ENCODE measurements around the gene CDH4. TPM values are rescaled to one million over a fixed set of nuclear protein-coding genes. Genes with fewer than 3 reads are reported as not detected.

Gene CDH4
- polyA plus RNA-seq, 4 donors: 5.6 to 8.8 (median 7.0) TPM

DNA sequence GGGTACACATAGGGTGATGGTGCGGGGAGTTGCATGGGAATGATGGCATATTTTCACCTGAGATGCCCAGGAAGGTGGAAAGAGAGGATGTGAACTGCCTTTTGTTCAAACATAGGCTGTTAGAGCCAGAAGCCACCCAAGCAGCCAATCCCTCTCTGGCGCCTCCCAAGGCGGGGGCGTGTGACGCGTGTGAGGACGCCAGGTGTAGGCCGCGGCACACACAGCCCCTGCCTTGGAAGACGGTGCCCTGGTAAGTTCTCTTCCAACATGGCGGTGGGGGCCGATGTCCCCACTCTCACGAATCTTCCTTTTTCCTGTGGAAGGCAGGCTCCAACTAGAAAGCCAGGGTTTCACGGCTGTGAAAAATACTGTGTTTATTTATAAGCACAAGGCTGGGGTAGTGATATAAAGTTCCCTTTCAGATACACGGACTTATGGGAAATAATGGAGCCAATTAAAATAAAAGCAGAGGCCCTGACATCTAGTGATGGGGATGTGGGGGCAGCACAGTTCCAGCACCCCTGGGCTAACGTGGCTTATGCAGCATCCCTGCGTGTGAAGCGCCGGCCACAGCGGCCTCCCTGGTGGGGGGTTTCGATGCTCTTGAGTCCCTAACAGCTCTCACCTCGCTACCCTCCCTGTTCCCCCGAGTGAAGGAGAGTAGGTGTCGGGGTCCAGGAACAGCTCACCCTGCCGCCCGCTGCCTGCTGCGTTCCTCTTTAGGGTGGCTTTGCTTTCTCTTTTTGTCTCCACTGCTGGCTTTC lies 28.3 kb downstream of the CDH4 start:
- no peak for DNase-seq (ENCODE audit: low read depth in 4 of 4, low spot score in 2 of 4)

DNA sequence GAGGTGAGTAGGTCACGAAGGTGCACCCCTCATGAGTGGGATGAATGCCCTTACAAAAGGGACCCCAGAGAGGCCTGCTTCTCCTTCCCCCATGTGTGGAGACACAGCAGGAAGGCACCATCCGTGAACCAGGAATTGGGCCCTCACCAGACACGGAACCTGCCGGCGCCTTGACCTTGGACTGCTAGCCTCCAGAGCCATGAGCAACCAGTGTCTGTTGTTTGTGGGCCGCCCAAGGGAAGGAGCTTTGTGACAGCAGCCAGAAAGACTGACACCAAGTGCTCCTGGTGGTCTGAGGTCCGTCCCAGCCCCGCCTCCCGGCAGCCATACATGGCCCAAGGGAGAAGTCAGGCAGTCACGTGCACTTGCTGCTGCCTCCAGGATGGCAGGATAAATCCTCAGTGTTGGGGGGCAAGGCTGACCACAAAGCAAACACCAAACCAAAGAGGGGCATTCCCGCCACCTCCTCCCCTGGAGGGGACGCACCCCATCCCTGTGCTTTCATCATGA lies 29.3 kb downstream of the CDH4 start:
- no peak for DNase-seq (ENCODE audit: low read depth in 4 of 4, low spot score in 2 of 4)

GRCh38 chr20:61284752-61285151 lies 32.7 kb downstream of the CDH4 start:
- DNase-seq (ENCODE audit: low read depth in 4 of 4, low spot score in 2 of 4): no peak

DNA sequence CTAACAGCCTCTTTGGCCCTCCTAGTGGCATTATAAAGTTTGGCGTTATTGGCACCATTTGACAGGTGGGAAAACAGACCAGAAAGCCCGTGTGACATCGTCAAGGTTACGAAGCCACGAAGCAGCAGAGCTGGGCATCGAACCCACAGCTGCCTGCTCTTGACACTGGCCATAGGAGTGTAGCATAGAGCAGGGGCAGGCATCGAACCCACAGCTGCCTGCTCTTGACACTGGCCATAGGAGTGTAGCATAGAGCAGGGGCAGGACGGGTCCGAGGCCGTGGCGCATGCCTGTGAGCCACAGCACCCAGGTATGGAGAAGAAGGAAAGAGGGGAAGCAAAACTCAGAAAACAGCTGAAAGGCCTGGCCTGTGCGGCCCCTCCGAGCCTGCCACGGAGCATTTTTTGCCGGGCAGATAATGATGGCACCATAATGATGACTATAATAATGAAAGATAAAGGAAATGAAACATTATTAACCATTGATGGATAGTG lies 33.1 kb downstream of the CDH4 start:
- no peak for DNase-seq (ENCODE audit: low read depth in 4 of 4, low spot score in 2 of 4)

GRCh38 chr20:61285691-61286090 lies 33.6 kb downstream of the CDH4 start:
- DNase-seq (ENCODE audit: low read depth in 4 of 4, low spot score in 2 of 4): no peak

DNA sequence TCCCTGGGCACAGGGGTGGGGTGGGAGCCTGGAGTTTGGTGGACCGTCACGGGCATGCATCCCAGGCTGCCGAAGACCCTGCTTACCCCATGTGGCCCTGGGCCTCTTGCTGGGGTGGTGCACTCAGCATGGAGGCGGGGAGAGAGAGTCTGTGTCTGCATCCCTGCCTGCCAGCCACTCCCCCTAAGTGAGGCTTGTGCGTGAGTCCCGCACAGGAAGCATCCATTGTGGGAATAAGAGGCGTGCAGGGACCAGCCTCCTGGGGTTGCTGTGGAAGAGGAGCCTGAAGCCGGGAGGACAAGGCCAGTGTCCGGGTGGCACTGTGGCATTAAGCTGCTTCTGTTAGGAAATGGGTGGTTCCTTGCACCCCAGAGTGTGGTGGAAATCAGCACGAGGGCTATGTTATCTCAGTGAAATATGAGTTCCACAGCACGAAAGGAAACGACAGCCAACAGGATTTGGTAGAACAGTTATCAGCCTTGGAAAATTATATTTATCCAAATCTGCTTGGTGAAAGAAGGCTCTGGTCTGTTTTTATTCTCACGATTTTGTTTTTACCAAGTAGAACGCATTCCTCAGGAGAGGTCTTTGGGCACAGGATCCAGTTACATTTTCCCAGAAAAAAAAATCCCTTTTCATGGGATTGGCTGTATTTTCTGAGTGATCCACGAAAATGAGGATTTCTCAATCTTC lies 35.7 kb downstream of the CDH4 start:
- DNase-seq (ENCODE audit: low read depth in 4 of 4, low spot score in 2 of 4): no peak

DNA sequence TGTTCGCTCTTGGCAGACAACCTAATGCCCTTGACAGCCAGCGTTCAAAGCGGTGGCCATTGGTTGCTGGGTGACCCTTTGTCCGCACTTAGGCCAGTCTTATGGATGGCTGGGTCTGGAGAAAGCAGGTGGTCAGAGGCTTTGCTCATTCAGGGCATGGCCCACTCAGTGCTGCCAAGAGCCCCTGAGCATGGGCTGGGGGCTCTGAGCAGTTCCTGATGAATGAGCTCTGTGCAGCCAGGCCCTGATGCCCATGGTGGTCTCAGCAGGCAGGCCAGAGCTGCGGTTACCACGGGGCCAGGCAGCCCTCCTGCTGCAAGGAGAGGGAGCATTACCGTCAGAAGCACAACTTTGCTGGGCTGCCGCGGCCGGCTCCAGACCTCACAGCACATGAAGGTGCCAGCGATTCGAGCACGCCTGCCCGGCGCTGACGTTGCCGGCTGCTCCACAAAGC lies 36.3 kb downstream of the CDH4 start:
- no peak for DNase-seq (ENCODE audit: low read depth in 4 of 4, low spot score in 2 of 4)

DNA sequence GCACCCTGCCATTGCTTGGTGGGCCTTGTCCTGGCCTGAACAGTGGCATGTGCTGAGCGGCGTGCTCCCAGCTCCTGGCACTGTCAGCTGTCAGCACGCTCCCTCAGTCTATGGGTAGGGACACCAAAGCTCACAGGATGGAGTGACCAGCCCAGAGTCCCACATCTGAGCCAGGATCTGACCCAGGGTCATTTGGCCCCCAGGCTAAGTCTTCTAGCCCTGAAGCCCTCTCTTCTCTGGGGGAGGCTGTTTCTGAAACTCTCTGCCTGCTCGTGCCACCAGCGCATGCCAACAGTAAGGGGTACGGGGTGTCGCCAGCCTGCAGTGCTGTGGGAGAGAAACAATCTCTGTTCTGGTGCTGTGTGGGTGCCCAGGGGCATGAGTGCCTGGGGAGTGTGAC lies 37.1 kb downstream of the CDH4 start:
- no peak for DNase-seq (ENCODE audit: low read depth in 4 of 4, low spot score in 2 of 4)

DNA sequence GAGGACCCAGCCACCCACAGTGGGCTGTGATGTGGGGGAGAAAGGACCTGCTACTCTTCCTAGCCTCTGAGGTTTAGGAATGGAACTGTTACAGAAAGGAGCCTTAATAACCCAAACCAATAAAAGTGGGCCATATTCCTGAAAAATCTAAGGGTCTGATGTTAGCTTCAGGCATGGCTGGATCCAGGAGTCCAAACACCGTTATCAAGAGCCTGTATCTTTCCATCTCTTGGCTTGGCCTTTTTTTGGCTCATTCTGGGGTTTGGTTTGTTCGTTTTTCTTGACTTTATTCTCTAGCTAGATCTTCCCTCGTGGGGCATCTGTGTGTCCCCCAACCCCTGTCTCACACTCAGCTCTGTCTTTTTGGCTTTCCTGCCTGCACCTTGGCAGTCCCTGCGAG lies 38.7 kb downstream of the CDH4 start:
- no peak for DNase-seq (ENCODE audit: low read depth in 4 of 4, low spot score in 2 of 4)

DNA sequence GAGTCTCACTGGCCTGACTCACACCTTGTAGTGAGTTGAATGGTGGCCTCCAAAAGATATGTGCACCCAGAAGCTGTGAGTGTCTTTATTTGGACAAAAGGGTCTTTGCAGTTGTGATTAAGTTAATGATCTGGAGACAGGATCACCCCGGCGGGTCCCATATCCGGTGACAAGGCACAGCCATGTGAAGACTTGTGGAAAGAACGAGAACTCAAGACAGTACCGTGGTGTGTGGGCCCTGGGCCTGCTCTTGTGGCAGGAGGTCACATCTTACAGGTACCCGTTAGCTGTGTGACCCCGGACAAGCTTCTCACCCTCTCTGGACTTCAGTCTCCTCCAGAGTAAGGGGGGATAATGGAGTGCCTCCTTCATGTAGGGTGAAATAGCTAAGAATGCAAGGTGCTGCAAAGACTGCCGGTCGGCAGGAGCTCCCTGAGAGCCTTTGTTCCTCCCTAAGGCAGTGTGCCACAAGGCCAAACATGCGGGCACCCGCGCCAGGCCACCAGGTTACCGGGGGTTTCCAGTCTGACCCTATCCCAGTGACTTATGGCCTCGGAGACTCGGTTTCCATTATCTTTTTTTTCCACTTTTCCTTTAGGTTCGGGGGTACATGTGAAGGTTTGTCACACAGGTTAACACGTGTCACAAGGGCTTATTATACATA lies 39.2 kb downstream of the CDH4 start:
- no peak for DNase-seq (ENCODE audit: low read depth in 4 of 4, low spot score in 2 of 4)

DNA sequence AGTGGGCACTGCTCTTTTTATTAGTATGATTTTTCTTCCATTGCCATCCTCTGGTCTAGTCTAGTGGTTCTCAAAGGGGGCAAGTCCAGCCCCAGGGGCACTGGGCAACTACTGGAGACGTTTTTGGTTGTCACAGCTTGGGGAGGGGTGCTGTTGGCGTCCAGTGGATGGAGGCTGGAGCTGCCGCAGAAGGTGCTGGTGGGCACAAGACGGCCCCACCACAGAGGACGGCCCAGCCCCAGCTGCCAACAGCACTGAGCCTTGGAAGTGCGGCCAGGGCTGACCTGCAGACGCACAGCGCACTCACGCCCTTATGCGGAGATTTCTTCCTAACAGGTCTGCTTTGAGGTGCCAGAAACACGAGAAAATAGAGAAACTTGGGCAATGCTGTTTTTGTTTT lies 40.3 kb downstream of the CDH4 start:
- no peak for DNase-seq (ENCODE audit: low read depth in 4 of 4, low spot score in 2 of 4)

- no peak for DNase-seq (ENCODE audit: low read depth in 4 of 4, low spot score in 2 of 4)
Observed at GRCh38 chr20:61292821-61293612, 41.0 kb downstream of the CDH4 start.

- no peak for DNase-seq (ENCODE audit: low read depth in 4 of 4, low spot score in 2 of 4)
Observed at GRCh38 chr20:61293951-61294350, 41.9 kb downstream of the CDH4 start.

DNA sequence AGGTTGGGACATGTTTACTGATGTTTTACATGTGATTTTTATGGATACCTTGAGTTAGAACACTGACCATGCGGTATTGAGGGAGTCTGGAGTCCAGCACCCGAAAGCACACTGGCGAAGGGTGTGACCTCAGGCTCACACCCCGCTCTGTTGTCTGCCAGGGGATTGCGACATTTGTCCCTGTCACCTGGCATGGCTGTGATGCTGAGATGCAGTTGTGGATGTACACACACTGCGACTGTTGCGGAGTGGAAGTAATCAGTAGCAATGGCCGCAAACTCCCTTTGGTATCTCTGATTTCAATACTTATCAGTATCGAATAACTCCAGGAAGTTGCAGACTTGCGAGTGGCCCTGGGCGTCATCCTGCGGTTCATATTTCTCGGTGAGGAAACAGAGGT lies 43.2 kb downstream of the CDH4 start:
- no peak for DNase-seq (ENCODE audit: low read depth in 4 of 4, low spot score in 2 of 4)

- DNase-seq (ENCODE audit: low read depth in 4 of 4, low spot score in 2 of 4): no peak
Observed at GRCh38 chr20:61295682-61296628, 43.9 kb downstream of the CDH4 start.

DNA sequence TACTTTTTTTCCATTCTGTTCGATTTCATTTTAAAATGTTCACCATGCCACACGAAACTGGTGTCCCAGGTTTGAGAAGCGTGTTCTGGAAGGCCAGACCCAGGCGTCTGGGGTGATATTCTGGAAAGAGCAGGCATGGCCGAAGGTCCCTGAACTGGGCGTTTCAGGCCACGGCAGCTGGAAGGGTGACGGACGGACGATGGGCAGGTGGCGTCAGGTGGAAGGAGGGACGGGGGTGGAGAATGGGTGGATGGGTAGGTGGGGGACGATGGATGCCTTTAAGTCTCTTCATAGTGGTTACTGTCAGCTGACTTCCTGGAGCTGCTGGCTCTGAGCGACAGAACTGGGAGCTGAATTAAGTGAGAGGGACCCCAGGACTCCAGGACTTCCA lies 44.6 kb downstream of the CDH4 start:
- no peak for DNase-seq (ENCODE audit: low read depth in 4 of 4, low spot score in 2 of 4)

GRCh38 chr20:61297491-61297890 lies 45.4 kb downstream of the CDH4 start:
- no peak for DNase-seq (ENCODE audit: low read depth in 4 of 4, low spot score in 2 of 4)

DNA sequence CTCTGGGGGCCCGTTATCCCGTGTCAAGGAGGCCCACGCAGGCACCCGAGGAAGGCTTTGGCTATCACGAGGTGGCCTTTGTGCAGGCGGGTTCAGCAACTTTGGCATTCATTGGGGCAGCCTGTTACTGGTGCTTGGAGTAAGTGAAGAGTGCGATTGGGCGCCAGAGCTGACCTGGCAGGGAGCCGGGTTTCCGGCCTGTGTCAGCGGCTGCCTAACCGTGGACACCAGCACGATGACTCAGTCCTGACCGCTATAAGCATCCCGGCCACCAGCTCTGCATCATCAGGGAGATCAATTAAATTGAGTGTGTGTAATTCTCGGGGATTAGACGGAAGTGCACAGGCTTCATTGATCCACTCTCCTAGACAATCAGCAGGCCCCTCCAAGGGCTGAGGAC lies 45.9 kb downstream of the CDH4 start:
- no peak for DNase-seq (ENCODE audit: low read depth in 4 of 4, low spot score in 2 of 4)

GRCh38 chr20:61298661-61299060 lies 46.6 kb downstream of the CDH4 start:
- DNase-seq (ENCODE audit: low read depth in 4 of 4, low spot score in 2 of 4): no peak

Measured in left renal cortex interstitium (tissue), 4 donors.